ENCODE data around the gene ARGFX. TPM values are rescaled to one million over a fixed set of nuclear protein-coding genes. Genes with fewer than 3 reads are reported as not detected.

The ARGFX gene
- total RNA-seq = not detected

- Mint-ChIP-seq H3K36me3 (no peaks in the 10 kb centered on the region), H3K4me1 (ENCODE audit: low read depth in 2 of 2) (no peaks in the 10 kb centered on the region), H3K27me3 (no peaks in the 10 kb centered on the region), H3K27ac (no peak within 1 kb of the TSS), H3K9me3 (no peaks in the 10 kb centered on the region), H3K4me3 (no peak within 1 kb of the TSS)
- ATAC-seq (no peak), DNase-seq (ENCODE audit: low spot score) (no peak)
Observed at GRCh38 chr3:121567649-121568048, at the start of gene ARGFX. TSS of gene ARGFX (plus strand) at chr3:121567949. CDS start at chr3:121570714, 2,765 bp downstream.

DNA sequence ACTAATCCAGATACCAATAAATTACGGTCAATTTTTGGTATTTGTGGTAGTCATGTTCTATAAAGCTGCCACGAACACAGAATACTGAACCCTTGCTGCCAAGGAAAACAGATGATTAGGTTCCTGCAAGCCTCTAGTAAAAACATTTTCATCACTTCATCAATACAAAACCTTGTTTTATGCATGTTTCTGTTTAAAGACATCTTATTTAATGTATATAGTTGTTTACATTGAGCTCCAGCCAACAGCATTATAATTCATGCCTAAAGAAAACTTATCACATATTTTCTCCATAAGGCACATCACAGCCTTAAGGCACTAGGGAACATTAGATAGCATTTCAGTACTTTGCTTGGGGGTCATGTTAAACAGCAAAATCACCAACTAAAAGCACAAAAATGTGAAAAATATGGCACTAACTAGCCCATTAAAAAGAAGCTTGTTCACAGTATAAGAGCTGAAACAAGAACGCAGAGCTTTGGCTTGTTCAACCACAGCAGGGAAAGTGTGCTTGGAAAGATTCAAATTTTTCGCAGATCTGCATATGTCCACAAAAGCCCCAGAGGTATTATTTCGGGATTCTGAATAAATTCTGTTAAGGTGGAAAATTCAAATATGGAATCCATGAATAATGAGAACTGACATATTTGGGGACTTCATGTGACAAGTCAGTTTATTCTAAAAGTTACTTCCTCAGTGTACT, 49.6 kb upstream of the ARGFX start:
- Mint-ChIP-seq H3K4me3 (no peak overlapping the region), H3K4me1 (ENCODE audit: low read depth in 2 of 2) (no peaks in the 10 kb centered on the region), H3K36me3 (peaks cover 21% of the 10 kb centered on the region), H3K27ac (no peak overlapping the region), H3K27me3 (no peaks in the 10 kb centered on the region), H3K9me3 (peaks cover 6% of the 10 kb centered on the region)
- no peak for ATAC-seq
- DNase-seq (ENCODE audit: low spot score) = no peak

GRCh38 chr3:121520510-121520909, 47.2 kb upstream of the ARGFX start:
- DNase-seq (ENCODE audit: low spot score) (no peak), ATAC-seq (no peak)
- no peak overlapping the region for H3K27ac Mint-ChIP-seq
- H3K36me3 Mint-ChIP-seq = peaks cover 19% of the 10 kb centered on the region
- H3K9me3 Mint-ChIP-seq = peaks cover 5% of the 10 kb centered on the region
- no peaks in the 10 kb centered on the region for H3K4me1 Mint-ChIP-seq (ENCODE audit: low read depth in 2 of 2)
- H3K4me3 Mint-ChIP-seq = no peak overlapping the region
- no peaks in the 10 kb centered on the region for H3K27me3 Mint-ChIP-seq

- Mint-ChIP-seq H3K36me3 (no peaks in the 10 kb centered on the region), H3K4me1 (ENCODE audit: low read depth in 2 of 2) (no peaks in the 10 kb centered on the region), H3K9me3 (no peaks in the 10 kb centered on the region), H3K27ac (no peak overlapping the region), H3K4me3 (no peak overlapping the region), H3K27me3 (no peaks in the 10 kb centered on the region)
- ATAC-seq (no peak), DNase-seq (ENCODE audit: low spot score) (no peak)
Observed at GRCh38 chr3:121529308-121529707, 38.4 kb upstream of the ARGFX start.

DNA sequence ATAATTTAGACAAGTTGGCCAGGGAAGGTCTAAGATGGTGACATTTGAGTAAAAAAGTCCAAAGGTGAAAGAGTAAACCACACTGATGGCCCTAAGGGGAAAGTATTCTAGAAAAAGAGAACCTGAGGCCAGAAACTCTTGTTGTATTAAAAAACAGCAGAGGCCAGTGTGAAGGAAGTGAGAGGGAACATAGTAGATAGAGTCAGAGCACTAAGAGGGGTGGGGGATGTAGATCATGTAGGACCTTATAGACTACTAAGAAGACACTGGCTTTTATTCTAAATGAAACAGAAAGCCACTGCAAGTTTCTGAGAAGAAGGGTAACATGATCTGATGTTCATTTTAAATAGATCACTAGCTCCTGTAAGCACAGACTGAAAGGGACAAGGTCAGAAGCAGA, 36.5 kb upstream of the ARGFX start:
- ATAC-seq (no peak), DNase-seq (ENCODE audit: low spot score) (no peak)
- H3K4me1 Mint-ChIP-seq (ENCODE audit: low read depth in 2 of 2) = no peaks in the 10 kb centered on the region
- no peak overlapping the region for H3K4me3 Mint-ChIP-seq
- H3K27ac Mint-ChIP-seq = no peak overlapping the region
- no peaks in the 10 kb centered on the region for H3K9me3 Mint-ChIP-seq
- H3K27me3 Mint-ChIP-seq = no peaks in the 10 kb centered on the region
- H3K36me3 Mint-ChIP-seq = no peaks in the 10 kb centered on the region

DNA sequence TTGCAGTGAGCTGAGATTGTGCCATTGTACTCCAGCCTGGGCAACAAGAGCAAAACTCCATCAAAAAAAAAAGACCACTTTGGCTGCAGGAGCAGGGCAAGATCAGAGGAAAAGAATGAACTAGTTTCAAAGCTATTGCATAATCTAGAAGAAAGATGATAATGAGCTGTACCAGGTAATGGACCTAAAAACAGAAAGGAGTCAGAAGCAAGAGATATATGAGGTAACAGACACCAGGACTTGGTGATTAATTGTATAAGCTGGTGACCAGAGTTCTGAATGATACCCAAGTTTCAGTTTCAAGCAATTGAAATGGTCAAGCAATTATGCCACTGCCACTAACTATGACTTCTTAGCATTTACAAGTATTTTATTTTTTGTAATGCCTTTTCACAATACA, 24.8 kb upstream of the ARGFX start:
- H3K4me3 Mint-ChIP-seq = no peak overlapping the region
- no peak for ATAC-seq
- no peaks in the 10 kb centered on the region for H3K9me3 Mint-ChIP-seq
- H3K27me3 Mint-ChIP-seq = no peaks in the 10 kb centered on the region
- peaks cover 15% of the 10 kb centered on the region for H3K36me3 Mint-ChIP-seq
- peaks cover 14 to 21% of the 10 kb centered on the region in 2 donors for H3K4me1 Mint-ChIP-seq (ENCODE audit: low read depth in 2 of 2)
- no peak overlapping the region for H3K27ac Mint-ChIP-seq
- no peak for DNase-seq (ENCODE audit: low spot score)

DNA sequence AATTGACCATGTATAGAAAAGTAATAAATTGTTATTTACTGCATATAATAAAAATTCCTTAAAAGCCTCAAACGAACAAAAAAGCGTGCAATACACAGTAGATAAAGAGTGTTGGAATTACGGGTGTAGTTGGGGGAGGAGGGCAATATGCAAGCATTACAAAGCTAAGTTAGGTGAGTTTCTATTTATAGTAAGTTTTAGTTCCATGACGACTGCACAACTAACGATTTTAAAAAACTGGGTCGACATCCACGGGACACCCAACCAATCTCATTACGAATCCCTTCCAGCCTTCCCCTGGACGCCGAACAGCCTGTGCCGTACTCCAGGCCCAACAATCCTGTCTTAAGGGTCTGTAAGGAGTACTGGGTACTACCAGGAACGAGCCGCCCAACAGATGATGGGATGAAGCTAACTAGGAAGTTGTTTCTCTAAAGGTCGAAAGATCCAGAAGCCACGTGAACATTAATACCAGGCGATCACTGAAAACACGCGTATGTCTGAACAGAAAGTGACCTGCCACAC, 22.6 kb upstream of the ARGFX start:
- peaks cover 10% of the 10 kb centered on the region for H3K36me3 Mint-ChIP-seq
- no peaks in the 10 kb centered on the region for H3K9me3 Mint-ChIP-seq
- DNase-seq (ENCODE audit: low spot score) (no peak), ATAC-seq (peak in 1 of 2 donors; percentile 3)
- H3K4me1 Mint-ChIP-seq (ENCODE audit: low read depth in 2 of 2) = peaks cover 14 to 21% of the 10 kb centered on the region in 2 donors
- H3K27me3 Mint-ChIP-seq = no peaks in the 10 kb centered on the region
- H3K4me3 Mint-ChIP-seq = peak overlapping the region; percentile 97
- peak overlapping the region; percentile 95 to 99 for H3K27ac Mint-ChIP-seq

DNA sequence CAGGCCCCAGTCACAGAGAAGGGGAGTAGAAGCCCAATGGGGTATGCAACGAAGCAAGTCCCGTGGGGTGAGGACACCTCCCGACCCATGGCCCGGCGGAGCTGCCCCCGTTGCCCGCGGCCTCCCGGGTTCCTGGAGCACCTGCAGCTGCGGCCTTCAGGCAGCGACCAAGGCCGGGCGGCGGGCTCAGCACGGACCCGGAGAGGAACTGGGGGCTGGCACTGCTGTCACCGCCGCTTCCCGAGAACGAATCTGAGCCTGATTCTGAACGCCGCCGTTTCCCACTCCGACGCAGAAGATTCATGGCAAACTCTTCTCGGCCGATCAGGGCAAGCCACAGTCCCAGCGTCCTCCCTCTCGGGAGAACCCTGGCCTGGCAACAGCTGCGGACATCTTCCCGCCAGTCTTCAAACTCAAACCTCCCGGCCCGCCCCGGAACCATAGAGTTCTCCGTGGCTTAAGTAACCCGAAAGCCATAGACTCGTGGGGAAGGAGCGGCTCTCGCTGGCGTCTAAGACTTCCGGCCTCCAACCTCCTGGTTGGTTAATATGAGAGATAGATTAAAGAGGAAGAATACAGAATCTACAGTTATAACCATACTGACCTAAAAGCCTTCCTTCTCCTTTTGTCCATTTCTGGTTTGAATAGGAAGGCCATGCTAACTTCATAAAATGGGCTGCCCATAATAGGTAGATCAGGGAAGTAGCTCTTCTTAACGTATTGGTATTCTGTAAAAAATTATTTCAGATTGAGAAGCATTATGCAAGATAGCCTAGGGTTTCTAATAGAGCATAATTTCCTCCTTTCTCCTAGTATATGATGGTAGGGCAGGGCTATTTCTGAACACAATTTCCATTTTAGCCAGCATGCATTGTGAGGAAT, 21.9 kb upstream of the ARGFX start, which contains the start of gene POLQ:
Gene POLQ, minus strand, starts transcription at position 415 of the 882 bp plus-strand sequence. Its CDS starts 111 bp downstream, at position 304.
- peak; percentile 90 for DNase-seq (ENCODE audit: low spot score)
- Mint-ChIP-seq H3K27me3 (no peaks in the 10 kb centered on the region), H3K9me3 (no peaks in the 10 kb centered on the region), H3K4me1 (ENCODE audit: low read depth in 2 of 2) (peaks cover 14 to 21% of the 10 kb centered on the region in 2 donors), H3K27ac (peak within 1 kb of the TSS; percentile 95 to 99), H3K4me3 (peak within 1 kb of the TSS; percentile 97), H3K36me3 (peaks cover 10% of the 10 kb centered on the region)
- peak; percentile 99 for ATAC-seq

DNA sequence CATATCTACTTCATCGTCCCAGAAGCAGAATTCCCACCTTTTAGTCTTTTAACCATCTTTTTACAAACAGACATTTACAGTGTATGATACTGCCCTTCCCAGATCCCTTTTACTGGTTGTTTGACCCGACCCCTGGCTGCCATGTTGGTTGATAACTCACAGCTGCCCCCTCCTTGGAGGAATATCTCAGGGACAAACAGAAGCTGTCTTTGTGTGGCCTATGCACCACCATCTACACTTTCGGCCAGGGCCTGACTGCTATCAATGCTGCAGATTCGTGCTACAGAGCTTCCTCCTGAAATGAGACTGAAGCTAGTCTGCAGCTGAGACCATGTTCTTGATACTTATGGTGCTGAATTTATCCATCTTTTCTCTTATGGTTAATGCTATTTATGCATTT, 15.4 kb upstream of the ARGFX start:
- H3K36me3 Mint-ChIP-seq = no peaks in the 10 kb centered on the region
- DNase-seq (ENCODE audit: low spot score) (no peak), ATAC-seq (no peak)
- no peak overlapping the region for H3K4me3 Mint-ChIP-seq
- peaks cover 8 to 14% of the 10 kb centered on the region in 2 donors for H3K27me3 Mint-ChIP-seq
- H3K27ac Mint-ChIP-seq = no peak overlapping the region
- no peaks in the 10 kb centered on the region for H3K4me1 Mint-ChIP-seq (ENCODE audit: low read depth in 2 of 2)
- H3K9me3 Mint-ChIP-seq = no peaks in the 10 kb centered on the region

- no peaks in the 10 kb centered on the region for H3K4me1 Mint-ChIP-seq (ENCODE audit: low read depth in 2 of 2)
- no peak overlapping the region for H3K27ac Mint-ChIP-seq
- peaks cover 8 to 14% of the 10 kb centered on the region in 2 donors for H3K27me3 Mint-ChIP-seq
- H3K36me3 Mint-ChIP-seq = no peaks in the 10 kb centered on the region
- no peaks in the 10 kb centered on the region for H3K9me3 Mint-ChIP-seq
- ATAC-seq (no peak), DNase-seq (ENCODE audit: low spot score) (no peak)
- no peak overlapping the region for H3K4me3 Mint-ChIP-seq
Observed at GRCh38 chr3:121552797-121553196, 15.0 kb upstream of the ARGFX start.

DNA sequence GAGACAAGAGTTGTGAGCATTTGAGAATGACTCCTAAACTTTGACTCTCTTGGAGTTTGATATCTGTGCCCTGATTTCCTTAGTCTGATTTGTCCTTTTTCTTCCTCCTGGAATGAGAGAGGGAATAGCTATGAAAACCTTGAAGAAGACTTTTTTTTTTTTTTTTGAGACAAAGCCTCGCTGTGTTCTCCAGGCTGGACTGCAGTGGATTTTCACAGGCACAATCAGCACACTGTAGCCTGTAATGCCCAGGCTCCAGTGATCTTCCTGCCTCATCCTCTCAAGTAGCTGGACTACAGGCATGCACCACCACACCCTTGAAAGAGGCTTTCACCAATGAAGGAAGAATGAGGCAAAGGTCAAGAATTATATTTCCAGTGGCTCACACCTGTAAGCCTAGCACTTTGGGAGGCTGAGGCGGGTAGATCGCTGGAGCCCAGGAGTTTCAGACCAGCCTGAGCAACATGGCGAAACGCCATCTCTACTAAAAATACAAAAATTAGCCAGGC, 10.3 kb upstream of the ARGFX start:
- Mint-ChIP-seq H3K4me3 (no peak overlapping the region), H3K36me3 (no peaks in the 10 kb centered on the region), H3K27me3 (peaks cover 23 to 32% of the 10 kb centered on the region in 2 donors), H3K27ac (no peak overlapping the region), H3K4me1 (ENCODE audit: low read depth in 2 of 2) (no peaks in the 10 kb centered on the region), H3K9me3 (no peaks in the 10 kb centered on the region)
- DNase-seq (ENCODE audit: low spot score) (no peak), ATAC-seq (no peak)

- DNase-seq (ENCODE audit: low spot score) = no peak
- Mint-ChIP-seq H3K27ac (no peak overlapping the region), H3K27me3 (peaks cover 11 to 24% of the 10 kb centered on the region in 2 donors), H3K4me1 (ENCODE audit: low read depth in 2 of 2) (no peaks in the 10 kb centered on the region), H3K36me3 (no peaks in the 10 kb centered on the region), H3K9me3 (no peaks in the 10 kb centered on the region), H3K4me3 (no peak overlapping the region)
- no peak for ATAC-seq
Observed at GRCh38 chr3:121562148-121562547, 5.6 kb upstream of the ARGFX start.

GRCh38 chr3:121566773-121567172, 976 bp upstream of the ARGFX start:
- no peaks in the 10 kb centered on the region for H3K4me1 Mint-ChIP-seq (ENCODE audit: low read depth in 2 of 2)
- no peak overlapping the region for H3K4me3 Mint-ChIP-seq
- no peak for DNase-seq (ENCODE audit: low spot score)
- no peaks in the 10 kb centered on the region for H3K9me3 Mint-ChIP-seq
- ATAC-seq = no peak
- H3K27ac Mint-ChIP-seq = no peak overlapping the region
- peaks cover under 1 to 6% of the 10 kb centered on the region in 2 donors for H3K27me3 Mint-ChIP-seq
- no peaks in the 10 kb centered on the region for H3K36me3 Mint-ChIP-seq

GRCh38 chr3:121574449-121574848, 6.7 kb downstream of the ARGFX start:
- Mint-ChIP-seq H3K36me3 (no peaks in the 10 kb centered on the region), H3K4me1 (ENCODE audit: low read depth in 2 of 2) (no peaks in the 10 kb centered on the region), H3K27me3 (peaks cover 2 to 5% of the 10 kb centered on the region in 2 donors), H3K4me3 (no peak overlapping the region), H3K27ac (no peak overlapping the region), H3K9me3 (no peaks in the 10 kb centered on the region)
- ATAC-seq (no peak), DNase-seq (ENCODE audit: low spot score) (no peak)
